NOMO-1 treated with dmso at 0.1 percent for 144 hours (cell line): ENCODE results near the gene F12.
"Not testable (repeated sequence)": the region's sequence is repeated elsewhere in the genome, so short reads cannot be mapped to it uniquely, and the experiment has no call there.

Experiments
- DNase-seq: peaks from one replicate; lab custom pipeline; 2025; ENCODE audit not compliant: unreplicated experiment; lab: John Stamatoyannopoulos, UW

Gene F12

DNA sequence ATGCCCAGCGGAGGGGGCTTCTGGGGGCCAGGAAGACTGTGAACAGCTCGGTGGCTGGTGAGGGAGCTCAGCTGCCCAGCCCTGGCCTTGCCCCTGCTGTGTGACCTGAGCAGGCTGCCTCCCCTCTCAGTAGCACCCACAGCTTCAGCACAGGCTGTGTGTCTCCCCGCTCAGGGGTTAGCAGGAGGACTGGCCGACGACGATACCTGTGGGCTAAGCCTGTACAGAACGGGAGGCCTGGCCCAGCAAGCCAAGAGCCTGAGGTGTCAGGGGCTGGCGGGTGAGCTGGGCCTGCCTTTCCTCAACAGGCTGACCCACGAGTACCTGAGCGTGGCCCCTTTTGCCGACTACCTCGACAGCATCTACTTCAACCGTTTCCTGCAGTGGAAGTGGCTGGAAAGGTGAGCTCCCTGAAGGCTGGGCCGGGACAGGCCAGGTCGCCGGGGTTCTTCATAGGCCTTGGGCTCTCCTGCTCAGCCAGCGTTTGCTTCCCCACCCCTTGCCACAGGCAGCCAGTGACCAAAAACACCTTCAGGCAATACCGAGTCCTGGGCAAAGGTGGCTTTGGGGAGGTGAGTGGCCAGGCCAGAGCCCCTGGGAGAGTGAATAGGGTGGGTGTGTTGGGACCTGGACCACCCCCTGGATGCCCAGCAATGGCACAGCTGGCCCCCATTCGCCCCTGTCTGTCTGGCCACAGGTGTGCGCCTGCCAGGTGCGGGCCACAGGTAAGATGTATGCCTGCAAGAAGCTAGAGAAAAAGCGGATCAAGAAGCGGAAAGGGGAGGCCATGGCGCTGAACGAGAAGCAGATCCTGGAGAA, 23.7 kb upstream of the F12 start:
- DNase-seq, result no peak

DNA sequence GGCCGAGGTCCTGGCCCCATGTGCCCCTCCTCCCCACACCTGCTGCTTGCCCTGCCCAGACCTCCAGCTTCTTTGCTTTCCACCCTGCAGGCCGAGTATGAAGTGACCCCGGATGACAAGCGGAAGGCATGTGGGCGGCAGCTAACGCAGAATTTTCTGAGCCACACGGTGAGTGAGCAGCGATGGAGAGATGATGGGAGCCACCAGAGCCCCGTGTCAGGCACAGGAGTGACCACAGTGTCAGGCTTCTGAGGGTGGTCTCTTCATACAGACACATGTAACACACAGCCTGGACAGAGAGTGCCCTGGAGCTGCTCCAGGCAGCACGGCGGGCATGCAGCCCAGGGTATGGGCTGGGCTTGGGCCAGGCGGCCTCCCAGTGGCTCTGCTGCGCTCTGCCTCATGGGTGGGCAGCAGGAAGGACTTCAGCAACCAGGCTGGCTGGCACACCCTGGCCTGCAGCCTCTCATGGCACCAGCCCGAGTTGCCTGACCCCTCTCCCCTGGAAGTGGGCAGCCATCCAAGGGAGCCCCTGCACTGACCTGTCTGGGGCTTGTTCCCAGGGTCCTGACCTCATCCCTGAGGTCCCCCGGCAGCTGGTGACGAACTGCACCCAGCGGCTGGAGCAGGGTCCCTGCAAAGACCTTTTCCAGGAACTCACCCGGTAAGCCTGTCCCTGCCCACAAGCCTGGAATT, 22.9 kb upstream of the F12 start:
- DNase-seq, result no peak

DNA sequence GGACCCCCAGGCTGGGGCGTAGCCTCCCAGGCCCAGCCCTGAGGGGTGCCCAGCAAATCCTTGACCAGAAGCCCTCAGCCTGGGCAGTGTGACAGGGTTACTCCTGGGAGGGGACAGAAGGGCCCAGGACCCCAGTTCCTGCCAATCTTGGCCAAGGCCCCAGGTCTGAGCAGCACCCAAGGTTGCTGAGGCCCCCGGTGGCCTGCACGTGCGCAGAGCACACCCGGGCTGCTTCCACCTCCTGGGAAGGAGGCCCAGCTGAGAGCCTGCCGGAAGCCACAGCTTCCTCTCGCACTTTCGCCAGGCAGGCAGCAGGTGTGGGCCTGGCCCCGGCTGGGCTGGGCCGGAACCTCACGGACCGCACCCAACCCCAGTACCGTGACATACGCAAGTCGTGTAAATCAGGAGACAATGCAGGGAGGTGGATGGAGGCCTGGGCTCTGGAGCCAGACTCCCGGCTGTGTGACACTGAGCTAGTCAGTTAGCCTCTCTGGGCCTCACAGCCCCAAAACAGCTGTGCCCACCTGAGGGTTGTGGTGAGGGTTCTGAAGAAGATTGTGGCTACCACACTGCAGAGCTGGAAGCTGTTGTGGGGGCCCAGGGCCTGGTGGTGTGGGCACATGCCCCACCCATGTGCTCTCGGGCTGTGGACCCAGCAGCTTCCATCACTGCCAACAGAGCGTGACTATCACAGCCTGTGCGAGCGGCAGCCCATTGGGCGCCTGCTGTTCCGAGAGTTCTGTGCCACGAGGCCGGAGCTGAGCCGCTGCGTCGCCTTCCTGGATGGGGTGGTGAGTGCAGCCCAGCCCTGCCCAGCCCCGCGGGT, 22.2 kb upstream of the F12 start:
- DNase-seq, result peak; percentile 38

GRCh38 chr5:177430972-177431316, 21.6 kb upstream of the F12 start:
- no peak for DNase-seq

- no peak for DNase-seq
Observed at GRCh38 chr5:177430140-177430951, 21.0 kb upstream of the F12 start.

- peak; percentile 99 for DNase-seq
Observed at GRCh38 chr5:177429248-177430040, 20.1 kb upstream of the F12 start.

DNA sequence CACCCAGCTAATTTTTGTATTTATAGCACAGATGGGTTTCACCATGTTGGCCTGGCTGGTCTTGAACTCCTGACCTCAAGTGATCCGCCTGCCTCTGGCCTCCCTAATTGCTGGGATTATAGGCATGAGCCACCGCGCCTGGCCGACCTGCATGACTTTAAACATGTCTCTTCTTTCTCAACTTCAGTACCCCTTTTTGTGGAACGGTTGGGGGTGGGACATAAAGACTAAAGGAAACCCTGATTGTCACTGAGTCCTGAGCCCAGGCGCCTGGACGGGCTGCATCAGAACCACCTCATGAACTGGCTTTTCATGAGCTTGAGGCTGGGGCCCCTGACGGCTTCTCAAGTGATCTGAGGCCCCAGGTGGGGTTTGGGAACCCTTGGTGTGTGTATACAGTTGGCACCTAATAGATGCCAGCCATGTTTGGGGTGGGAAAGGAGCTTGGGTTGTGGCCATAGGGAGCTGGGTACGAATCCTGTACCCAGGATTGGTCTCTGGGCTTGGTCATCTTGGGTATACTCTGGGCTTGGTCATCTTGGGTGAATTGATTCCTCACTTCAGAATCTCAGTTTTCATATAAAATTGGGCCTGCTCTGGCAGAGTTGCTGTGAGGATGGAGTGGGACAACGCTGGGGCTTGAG, 19.3 kb upstream of the F12 start:
- no peak for DNase-seq

GRCh38 chr5:177427919-177428573, 18.7 kb upstream of the F12 start:
- peak; percentile 44 for DNase-seq

GRCh38 chr5:177427211-177427822, 18.0 kb upstream of the F12 start:
- DNase-seq, result no peak

- no peak for DNase-seq
Observed at GRCh38 chr5:177426566-177427210, 17.3 kb upstream of the F12 start, which contains the start of gene GRK6. Gene GRK6 (plus strand): TSS chr5:177426676. CDS start chr5:177426846, 170 bp downstream.

GRCh38 chr5:177425801-177426565, 16.6 kb upstream of the F12 start:
- peak; percentile 99 for DNase-seq

GRCh38 chr5:177425196-177425800, 15.9 kb upstream of the F12 start:
- DNase-seq, result no peak

- no peak for DNase-seq
Observed at GRCh38 chr5:177423671-177424070, 14.3 kb upstream of the F12 start.

DNA sequence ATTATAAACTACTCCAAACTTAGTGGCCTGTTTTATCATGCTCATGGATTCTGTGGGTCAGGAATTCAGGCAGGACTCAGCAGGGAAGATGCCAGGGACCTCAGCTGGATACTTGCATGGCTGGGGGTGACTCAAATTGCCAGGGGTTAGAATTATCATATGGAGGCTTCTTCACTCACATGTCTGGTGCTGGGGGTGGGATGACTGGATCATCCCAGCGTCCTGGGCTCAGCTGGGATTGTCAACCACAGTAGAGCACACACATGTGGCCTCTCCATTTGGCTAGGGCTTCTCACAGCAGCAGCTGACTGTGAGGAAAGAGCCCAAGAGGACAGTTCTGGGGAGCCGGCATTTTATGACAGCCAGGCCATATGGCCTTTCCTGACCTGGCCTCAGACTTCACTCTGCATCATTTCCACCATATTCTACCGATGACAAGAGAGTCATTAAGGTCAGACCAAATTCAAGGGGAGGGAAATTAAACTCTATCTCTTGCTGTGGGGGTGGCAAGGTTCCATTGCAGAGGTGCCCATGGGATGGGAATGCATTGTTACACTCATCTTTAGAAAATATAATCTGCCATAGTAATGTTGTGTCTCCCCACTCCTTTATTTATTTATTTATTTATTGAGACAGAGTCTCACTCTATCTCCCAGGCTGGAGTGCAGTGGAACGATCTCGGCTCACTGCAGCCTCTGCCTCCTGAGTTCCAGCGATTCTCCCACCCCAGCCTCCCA, 11.9 kb upstream of the F12 start:
- DNase-seq, result no peak

DNA sequence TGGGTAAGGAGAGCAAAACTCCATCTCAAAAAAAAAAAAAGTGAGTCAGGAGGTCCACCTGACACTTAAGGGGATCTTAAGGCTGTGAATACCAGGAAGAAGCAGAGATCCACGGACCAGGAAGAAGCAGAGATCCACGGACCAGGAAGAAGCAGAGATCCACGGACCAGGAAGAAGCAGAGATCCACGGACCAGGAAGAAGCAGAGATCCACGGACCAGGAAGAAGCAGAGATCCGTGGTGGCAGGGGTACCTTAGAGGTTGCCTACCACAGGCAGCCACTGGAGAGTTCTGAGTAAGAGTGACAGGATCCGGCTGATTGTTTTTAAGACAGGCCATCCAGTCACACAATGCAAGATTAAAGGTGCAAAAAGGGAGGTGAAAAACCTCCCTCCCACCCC, 11.1 kb upstream of the F12 start:
- DNase-seq, result not testable (repeated sequence)

GRCh38 chr5:177419046-177419445, 9.7 kb upstream of the F12 start:
- no peak for DNase-seq
